SU-DHL-6 (cell line): Measurements from ENCODE around the gene UBL4A.

Experiments
- H2AFZ ChIP-seq: fragments of 200-600 bp; sonication (generic); 2 replicates; pipeline ENCODE4 v1.6.1; 2014; ENCODE audit warnings: low read depth, mild to moderate bottlenecking, moderate library complexity, mixed read lengths, antibody characterized with exemption, low read length; ENCODE audit not compliant: severe bottlenecking
- H3F3A ChIP-seq: fragments of 200-600 bp; shearing (Covaris generic); 2 replicates; pipeline ENCODE4 v1.6.0; 2016; ENCODE audit warnings: antibody characterized with exemption, mild to moderate bottlenecking; ENCODE audit not compliant: insufficient read depth
- H3K27ac ChIP-seq: fragments of 200-600 bp; sonication (generic); 2 replicates; pipeline ENCODE4 v1.5.1; 2016; ENCODE audit warnings: low read depth, mild to moderate bottlenecking, low read length, moderate library complexity, mixed read lengths
- H3K27me3 ChIP-seq: fragments of 200-600 bp; sonication (generic), shearing (Covaris generic); 2 replicates; pipeline ENCODE4 v1.6.0; 2014; ENCODE audit warnings: mild to moderate bottlenecking, low read length
- H3K36me3 ChIP-seq: fragments of 200-600 bp; sonication (generic); 2 replicates; pipeline ENCODE4 v1.6.1; 2014; ENCODE audit warnings: mild to moderate bottlenecking, low read length, mixed read lengths
- H3K4me2 ChIP-seq: fragments of 300-600, 200-600 bp; shearing (Covaris generic), sonication (generic); 2 replicates; pipeline ENCODE4 v1.6.0; 2014; ENCODE audit warnings: low read length, low read depth, mild to moderate bottlenecking; ENCODE audit not compliant: poor library complexity, severe bottlenecking
- H3K4me3 ChIP-seq: fragments of 200-600 bp; sonication (generic); 2 replicates; pipeline ENCODE4 v1.5.1; 2014; ENCODE audit warnings: antibody characterized with exemption, low read length, mild to moderate bottlenecking, mixed read lengths; ENCODE audit not compliant: insufficient read depth, poor library complexity, severe bottlenecking
- H3K79me2 ChIP-seq: fragments of 200-600 bp; sonication (generic); 2 replicates; pipeline ENCODE4 v1.6.1; 2014; ENCODE audit warnings: mild to moderate bottlenecking, low read length, moderate library complexity; ENCODE audit not compliant: insufficient read depth
- H3K9ac ChIP-seq: fragments of 200-600 bp; sonication (generic); 2 replicates; pipeline ENCODE4 v1.7.0; 2014; ENCODE audit warnings: mild to moderate bottlenecking, low read length
- H3K9me2 ChIP-seq: fragments of 200-600 bp; sonication (generic); replicated peaks from 2 replicates; pipeline ENCODE4 v1.6.1; 2014; ENCODE audit warnings: low read length; ENCODE audit not compliant: insufficient read depth
- H3K9me3 ChIP-seq: fragments of 200-600 bp; sonication (generic); 2 replicates; pipeline ENCODE4 v1.6.1; 2014; ENCODE audit warnings: low read length, mixed read lengths; ENCODE audit not compliant: insufficient read depth
- H4K20me1 ChIP-seq: fragments of 200-600 bp; sonication (generic); 2 replicates; pipeline ENCODE4 v1.6.1; 2014; ENCODE audit warnings: low read depth, mild to moderate bottlenecking, antibody characterized with exemption, low read length, moderate library complexity, mixed read lengths
- EZH2phosphoT487 ChIP-seq: fragments of 200-600 bp; sonication (generic), shearing (Covaris generic); conservative IDR thresholded peaks from 2 replicates; pipeline ENCODE4 v1.6.1; 2018; ENCODE audit warnings: mild to moderate bottlenecking, antibody characterized with exemption, low read length, moderate library complexity, mixed read lengths
- TF ChIP-seq, protein P1 (sequence below): fragments of 200-600 bp; sonication (generic); IDR thresholded peaks from one replicate; pipeline ENCODE4 v1.5.1; 2017; ENCODE audit warnings: antibody characterized with exemption, mild to moderate bottlenecking, low read length, moderate library complexity; ENCODE audit not compliant: insufficient read depth, poor library complexity, severe bottlenecking

UBL4A gene

DNA sequence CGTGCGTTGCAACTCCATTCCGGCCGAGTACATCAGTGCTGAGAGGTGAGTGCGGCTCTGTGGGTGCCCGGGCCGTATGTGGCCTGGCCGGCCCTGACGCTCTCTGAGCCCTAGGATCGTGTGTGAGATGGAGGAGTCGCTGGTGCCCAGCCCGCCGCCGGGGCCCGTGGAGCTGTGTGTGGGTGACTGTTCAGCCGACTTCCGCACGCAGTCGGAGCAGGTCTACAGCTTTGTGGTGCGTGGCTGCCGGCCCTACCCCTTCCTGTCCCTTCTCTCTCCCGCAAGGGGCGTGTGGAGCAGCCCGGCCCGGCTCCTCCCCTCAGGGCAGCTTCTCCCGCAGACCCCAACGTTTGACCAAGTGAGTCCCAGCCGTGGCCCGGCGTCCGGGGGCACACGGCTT, 20.4 kb downstream of the UBL4A start:
- TF ChIP-seq EZH2phosphoT487: no peak
- TF ChIP-seq, protein P1, sequence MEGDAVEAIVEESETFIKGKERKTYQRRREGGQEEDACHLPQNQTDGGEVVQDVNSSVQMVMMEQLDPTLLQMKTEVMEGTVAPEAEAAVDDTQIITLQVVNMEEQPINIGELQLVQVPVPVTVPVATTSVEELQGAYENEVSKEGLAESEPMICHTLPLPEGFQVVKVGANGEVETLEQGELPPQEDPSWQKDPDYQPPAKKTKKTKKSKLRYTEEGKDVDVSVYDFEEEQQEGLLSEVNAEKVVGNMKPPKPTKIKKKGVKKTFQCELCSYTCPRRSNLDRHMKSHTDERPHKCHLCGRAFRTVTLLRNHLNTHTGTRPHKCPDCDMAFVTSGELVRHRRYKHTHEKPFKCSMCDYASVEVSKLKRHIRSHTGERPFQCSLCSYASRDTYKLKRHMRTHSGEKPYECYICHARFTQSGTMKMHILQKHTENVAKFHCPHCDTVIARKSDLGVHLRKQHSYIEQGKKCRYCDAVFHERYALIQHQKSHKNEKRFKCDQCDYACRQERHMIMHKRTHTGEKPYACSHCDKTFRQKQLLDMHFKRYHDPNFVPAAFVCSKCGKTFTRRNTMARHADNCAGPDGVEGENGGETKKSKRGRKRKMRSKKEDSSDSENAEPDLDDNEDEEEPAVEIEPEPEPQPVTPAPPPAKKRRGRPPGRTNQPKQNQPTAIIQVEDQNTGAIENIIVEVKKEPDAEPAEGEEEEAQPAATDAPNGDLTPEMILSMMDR: no peak
- no peaks in the 10 kb centered on the region for H3K27me3 ChIP-seq
- no peaks in the 10 kb centered on the region for H3K36me3 ChIP-seq

DNA sequence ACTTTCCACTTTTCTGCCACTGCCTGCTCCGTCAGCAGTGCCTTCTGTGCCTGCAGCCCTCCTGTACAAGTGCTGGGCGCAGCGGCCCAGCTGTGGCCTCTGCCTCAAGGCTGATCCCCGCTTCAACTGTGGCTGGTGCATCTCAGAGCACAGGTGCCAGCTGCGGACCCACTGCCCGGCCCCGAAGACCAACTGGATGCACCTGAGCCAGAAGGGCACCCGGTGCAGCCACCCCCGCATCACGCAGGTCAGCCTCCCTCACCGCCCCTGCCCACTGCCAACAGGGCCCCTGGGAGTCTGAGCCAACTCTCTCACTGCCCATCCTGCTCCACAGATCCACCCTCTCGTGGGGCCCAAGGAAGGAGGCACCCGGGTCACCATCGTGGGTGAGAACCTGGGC, 20.8 kb downstream of the UBL4A start:
- Histone ChIP-seq H3K36me3 (no peaks in the 10 kb centered on the region), H3K79me2 (no peaks in the 10 kb centered on the region), H3K27me3 (no peaks in the 10 kb centered on the region), H3K4me3 (no peak overlapping the region), H4K20me1 (no peaks in the 10 kb centered on the region), H3K9me2 (no peaks in the 10 kb centered on the region), H3K27ac (no peak overlapping the region), H3K9ac (no peak overlapping the region), H2AFZ (no peak overlapping the region), H3K9me3 (no peaks in the 10 kb centered on the region), H3K4me2 (no peak overlapping the region), H3F3A (no peaks in the 10 kb centered on the region)
- no peak for TF ChIP-seq EZH2phosphoT487
- TF ChIP-seq, protein P1: no peak

More for the DNA sequence above, 20.4 kb downstream of the UBL4A start:
- Histone ChIP-seq H4K20me1 (no peaks in the 10 kb centered on the region), H3K9me3 (no peaks in the 10 kb centered on the region), H3K4me2 (no peak overlapping the region), H2AFZ (no peak overlapping the region), H3K79me2 (no peaks in the 10 kb centered on the region), H3K27ac (no peak overlapping the region), H3K9me2 (no peaks in the 10 kb centered on the region), H3K9ac (no peak overlapping the region), H3K4me3 (no peak overlapping the region), H3F3A (no peaks in the 10 kb centered on the region)

DNA sequence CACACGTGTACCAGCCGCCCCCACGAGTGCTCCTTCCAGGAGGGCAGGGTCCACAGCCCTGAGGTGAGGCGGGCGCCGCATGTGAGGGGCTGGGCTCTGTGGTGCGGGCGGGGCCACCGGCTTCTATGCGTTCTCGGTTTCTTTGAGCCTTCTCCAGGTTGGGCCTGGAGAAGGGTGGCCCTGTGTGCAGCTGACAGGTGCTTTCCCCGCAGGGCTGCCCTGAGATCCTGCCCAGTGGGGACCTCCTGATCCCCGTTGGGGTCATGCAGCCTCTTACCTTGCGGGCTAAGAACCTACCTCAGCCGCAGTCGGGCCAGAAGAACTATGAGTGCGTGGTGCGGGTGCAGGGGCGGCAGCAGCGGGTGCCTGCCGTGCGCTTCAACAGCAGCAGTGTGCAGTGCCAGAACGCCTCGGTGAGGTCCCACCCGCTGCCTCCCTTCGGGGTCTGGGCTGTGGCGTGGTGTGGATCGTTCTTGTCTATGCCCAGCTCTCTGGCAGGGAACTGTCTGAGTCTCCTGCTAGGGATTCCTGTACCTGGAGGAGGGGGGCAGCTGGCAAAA, 21.5 kb downstream of the UBL4A start:
- no peaks in the 10 kb centered on the region for H3K36me3 ChIP-seq
- no peaks in the 10 kb centered on the region for H4K20me1 ChIP-seq

More for the DNA sequence above, 21.5 kb downstream of the UBL4A start:
- Histone ChIP-seq H3F3A (no peaks in the 10 kb centered on the region), H3K9me3 (no peaks in the 10 kb centered on the region), H3K27me3 (no peaks in the 10 kb centered on the region), H3K4me2 (no peak overlapping the region), H3K4me3 (no peak overlapping the region), H3K9ac (no peak overlapping the region), H2AFZ (no peak overlapping the region), H3K27ac (no peak overlapping the region), H3K79me2 (no peaks in the 10 kb centered on the region), H3K9me2 (no peaks in the 10 kb centered on the region)
- TF ChIP-seq, protein P1: no peak
- no peak for TF ChIP-seq EZH2phosphoT487
